Activated CD4-positive, alpha-beta T cell treated with anti-CD3 and anti-CD28 coated beads, Interleukin-2, amount 50 U/mL, for 1 hour (primary cell): ENCODE measurements around the gene ZSWIM6.

Experiments
- DNase-seq: peaks from one replicate; pipeline ENCODE4 v3.0.0-alpha.2; 2020

Gene ZSWIM6

DNA sequence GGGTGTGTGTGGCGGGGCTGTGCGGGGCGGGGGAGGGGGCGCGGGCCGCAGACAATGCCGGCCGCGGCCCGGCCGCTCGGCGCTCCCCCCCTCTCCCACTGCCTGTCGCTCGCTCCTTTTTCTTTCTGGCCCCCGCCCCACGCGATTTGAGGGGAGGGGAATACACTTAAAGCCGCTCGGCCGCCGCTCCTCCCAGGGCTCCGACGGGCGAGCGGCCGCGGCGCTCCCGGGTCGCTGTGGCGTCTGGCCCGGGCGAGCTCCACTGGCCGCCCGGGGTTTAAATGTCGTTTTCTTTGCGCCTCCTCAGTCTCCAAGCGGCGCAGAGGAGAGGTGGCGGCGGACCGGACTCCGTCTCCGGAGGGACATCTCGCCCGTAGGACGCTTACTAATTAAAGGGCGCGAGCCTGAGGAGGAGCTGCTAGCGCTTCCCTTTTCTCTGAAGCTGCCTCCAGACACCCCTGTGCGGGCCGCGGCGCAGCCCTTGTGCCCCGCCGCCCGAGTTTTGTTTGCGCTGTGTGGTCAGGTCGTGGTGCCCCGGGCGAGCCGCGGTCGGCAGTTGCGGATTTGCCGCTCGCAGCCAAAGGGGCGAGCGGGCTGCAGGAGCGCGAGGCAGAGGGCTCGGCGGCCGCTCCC lies 1.4 kb downstream of the ZSWIM6 start:
- peak; percentile 14 for DNase-seq

- no peak for DNase-seq
Observed at GRCh38 chr5:61333954-61334867, 2.2 kb downstream of the ZSWIM6 start.

GRCh38 chr5:61334868-61335615 lies 3.0 kb downstream of the ZSWIM6 start:
- DNase-seq = no peak

DNA sequence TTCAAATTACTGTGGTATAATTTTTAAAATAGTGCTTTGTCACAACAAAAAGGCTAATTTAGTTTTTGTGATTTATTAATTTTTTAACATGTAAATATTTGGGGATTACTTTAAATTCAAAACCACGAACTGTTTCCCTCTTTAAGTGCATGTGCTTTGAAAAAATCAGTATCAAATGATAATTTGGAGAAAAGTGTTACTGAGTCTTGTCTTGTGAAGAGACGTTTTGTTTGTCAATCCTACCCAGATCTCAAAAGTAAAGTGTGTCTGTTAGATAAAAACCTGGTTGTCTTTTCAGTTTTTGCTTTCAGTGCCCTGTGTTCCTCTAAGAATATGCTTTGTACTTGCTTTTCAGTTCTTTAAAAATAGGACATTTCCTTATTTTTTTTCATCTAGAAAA lies 7.7 kb downstream of the ZSWIM6 start:
- no peak for DNase-seq

- DNase-seq = no peak
Observed at GRCh38 chr5:61340775-61341361, 8.8 kb downstream of the ZSWIM6 start.

- DNase-seq = no peak
Observed at GRCh38 chr5:61342071-61342501, 10.0 kb downstream of the ZSWIM6 start.

DNA sequence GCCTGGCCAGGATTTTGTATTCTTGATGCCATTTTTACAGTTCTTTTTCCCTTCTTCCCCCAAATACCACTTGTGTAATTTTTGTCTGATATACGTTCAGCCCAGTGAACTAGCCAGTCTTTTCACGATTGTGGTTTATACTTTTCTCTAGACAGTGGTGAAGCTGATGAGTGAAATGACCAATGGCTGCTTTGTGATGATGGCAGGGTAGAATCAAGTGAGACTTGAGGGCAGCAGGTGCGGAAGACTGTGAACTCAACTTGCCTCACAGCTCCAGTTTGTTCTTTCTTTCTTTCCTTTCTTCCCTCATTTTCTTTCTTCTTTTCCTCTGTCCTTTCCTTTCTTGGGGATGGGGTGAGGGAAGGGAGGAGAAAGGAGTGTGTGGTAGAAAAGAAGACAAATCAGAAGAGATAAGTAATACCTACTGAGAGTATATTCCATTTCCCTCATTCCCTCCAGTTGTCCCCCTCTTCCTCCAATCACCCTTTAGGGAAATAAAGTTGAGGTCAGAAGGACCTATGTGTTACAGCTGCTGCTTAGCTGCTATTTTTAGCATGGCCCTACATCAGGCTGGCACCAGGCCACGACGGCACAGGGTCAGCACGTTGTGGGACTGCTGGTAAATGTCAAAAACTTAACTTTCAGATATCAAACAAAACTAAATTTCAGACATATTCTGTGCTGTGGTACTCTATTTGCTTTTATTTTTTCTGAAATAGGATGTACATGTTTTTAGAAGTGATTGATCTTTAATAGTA lies 12.3 kb downstream of the ZSWIM6 start:
- no peak for DNase-seq

GRCh38 chr5:61346511-61346910 lies 14.5 kb downstream of the ZSWIM6 start:
- DNase-seq = no peak

DNA sequence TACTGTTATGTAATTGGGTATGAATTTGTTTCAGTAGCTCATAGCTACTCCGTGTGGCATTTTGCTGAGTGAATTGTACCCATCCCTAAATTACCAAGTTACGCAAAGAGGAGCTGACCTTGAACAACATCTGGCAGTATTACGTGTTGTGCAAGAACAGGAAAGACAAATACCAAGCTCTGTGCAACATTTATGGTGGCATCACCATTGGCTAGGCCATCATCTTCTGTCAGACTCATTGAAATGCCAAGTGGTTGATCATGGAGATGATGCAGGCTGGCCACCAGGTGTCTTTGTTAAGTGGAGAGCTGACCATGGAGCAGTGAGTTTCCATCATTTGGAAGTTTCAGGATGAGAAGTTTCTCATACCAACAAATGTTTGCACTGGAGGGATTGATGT lies 15.0 kb downstream of the ZSWIM6 start:
- no peak for DNase-seq

DNA sequence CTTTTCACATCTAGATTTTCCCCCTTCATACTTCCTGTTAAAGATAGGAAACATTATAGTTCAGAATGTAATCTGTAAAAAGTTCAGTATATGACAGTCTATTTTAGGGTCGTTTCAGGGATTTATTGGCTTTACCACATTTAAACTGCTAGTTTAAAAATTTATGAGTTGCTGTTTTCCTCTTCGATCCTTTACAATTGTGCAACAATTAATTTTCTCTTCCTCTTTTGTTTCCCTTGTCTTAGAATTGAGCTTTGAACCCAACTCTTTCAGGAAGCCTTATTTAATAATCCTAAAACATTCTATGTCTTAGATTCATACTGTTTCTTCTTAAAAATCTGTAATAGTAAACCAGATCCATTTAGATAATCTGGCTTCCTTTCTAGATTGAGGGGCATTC lies 16.4 kb downstream of the ZSWIM6 start:
- no peak for DNase-seq

DNA sequence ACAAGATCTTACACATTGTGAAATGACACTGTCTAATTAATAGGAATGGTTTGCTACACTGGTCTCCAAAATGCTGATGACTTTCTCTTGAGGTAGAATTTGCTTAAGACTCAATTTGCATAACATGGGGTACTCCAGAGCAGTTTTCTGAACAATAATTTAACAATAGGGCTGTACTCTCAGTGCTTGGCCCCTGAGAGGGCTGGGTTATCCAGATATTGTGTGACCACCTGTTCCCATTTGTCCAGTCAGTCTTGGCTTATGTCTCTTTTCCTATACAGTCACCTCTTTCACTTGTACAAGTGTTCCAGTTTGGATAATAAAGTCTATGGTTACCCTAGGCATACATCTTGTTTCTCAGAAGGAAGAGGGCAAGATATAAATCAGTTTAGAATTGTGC lies 17.9 kb downstream of the ZSWIM6 start:
- DNase-seq = no peak

DNA sequence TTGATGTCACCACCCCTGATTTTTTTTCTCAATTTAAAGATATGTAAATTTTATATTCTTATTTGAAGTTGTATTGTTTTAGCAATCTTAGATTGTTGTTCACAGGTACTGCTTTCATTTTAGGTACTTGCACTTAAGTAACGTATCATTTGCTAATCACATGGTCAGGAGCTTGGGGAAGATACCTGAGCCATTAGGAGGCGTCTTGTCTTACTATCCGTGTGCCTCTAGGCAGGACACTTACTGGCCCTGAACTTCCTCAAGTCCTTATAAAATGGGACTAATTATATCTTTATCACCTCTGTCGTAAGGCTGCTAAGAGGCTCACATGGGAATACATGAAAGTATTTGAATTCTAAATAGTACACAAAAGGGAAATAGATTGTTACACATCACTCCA lies 18.5 kb downstream of the ZSWIM6 start:
- no peak for DNase-seq

DNA sequence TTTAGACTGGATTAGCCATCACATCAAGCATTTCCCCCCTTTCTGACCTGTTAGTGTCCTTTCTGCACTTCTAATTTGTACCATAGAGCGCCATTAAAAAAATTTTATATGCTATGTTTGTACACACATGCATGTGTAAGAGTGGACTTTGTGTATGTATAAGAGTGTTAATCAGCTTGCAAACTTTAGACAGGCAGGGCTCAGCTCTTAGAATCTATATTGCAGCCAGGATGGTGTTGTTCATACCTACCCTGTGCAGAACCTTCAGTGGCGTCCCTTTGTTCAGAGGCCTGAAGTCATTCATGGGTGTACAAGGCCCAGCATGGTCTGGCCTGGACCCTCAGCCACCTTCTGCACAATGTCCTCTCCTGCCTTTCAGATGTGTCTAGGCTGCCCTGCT lies 19.7 kb downstream of the ZSWIM6 start:
- no peak for DNase-seq

DNA sequence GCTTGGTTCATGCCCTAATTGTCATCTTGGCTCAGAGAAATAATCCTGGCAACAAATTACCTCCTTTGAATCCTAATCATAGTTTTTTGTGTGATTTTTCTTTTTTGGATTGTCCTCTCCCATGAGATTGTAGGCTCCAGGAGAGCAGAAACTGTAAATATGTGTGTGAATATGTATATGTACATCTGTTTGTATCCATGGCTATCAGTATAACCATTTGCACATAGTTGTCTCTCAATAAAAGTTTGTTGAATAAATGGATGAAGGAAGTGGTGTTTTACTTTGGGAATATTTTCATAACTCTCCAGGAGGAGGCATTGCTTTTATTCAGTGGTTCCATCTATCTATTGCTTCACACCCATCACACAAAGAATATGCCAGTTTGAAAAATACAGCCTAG lies 20.1 kb downstream of the ZSWIM6 start:
- no peak for DNase-seq

GRCh38 chr5:61352612-61353156 lies 20.6 kb downstream of the ZSWIM6 start:
- no peak for DNase-seq

DNA sequence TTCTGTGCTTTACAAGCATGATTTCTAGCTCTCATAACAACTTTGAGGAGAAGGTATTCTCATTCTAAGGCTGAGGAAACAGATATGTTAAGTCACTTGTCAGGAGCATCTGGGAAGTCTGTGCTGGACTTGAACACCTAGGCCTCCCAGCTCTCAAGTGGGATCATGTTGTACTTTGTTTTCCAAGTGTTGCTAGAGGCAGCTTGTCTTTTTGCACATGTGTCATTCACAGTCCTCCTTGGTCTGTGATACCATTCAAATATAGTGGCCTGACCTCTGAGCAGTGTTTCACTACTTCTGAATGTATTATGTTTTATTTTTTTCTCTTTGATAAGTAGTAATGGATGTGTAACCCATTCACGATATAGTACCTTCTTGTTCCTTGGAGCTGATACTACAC lies 21.2 kb downstream of the ZSWIM6 start:
- DNase-seq = no peak

GRCh38 chr5:61354199-61354598 lies 22.1 kb downstream of the ZSWIM6 start:
- DNase-seq = no peak

DNA sequence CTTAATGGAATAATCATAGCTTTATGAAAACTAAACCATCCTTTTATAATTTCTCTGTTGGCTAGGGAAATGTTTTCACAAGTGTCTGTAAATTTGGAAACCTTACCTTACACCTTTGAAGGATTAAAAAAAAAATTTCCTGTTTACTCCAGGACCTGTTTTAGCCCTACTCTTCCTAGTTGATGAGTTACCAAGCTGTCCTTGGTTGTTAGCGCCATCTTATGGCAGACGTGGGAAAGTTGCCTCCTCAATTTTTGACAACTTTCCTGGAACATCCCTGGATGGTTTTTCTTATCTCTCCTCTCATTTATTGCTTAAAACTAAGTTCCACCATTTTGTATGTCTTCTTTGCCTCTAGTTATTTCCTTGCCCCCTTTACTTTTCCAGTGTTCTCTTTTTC lies 25.7 kb downstream of the ZSWIM6 start:
- DNase-seq = no peak

DNA sequence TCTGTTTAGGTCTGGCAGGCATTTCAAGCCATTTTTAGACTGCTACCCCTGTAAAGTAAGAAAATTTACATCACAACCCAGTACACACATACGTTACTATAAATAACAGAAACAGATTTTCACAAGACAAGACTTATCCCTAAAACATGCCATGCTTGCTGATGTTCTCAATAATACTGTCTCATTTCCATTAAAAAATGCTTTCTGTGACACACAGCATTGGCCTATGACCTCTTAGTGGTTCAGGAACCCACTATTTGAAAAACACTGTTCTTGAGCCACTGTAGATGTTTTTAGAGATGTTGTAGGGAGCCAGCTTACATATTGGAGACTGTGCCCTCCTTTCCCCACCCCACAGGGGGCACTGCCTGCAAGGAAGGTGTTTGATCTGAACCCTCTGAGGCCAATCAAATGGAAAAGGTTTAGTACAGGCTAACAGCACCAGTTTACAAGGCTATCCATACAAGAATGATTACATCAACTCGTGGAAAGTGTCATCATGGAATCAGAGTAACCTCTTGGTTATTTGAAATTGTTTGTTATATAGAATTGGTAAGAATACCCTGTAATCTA lies 30.8 kb downstream of the ZSWIM6 start:
- no peak for DNase-seq

DNA sequence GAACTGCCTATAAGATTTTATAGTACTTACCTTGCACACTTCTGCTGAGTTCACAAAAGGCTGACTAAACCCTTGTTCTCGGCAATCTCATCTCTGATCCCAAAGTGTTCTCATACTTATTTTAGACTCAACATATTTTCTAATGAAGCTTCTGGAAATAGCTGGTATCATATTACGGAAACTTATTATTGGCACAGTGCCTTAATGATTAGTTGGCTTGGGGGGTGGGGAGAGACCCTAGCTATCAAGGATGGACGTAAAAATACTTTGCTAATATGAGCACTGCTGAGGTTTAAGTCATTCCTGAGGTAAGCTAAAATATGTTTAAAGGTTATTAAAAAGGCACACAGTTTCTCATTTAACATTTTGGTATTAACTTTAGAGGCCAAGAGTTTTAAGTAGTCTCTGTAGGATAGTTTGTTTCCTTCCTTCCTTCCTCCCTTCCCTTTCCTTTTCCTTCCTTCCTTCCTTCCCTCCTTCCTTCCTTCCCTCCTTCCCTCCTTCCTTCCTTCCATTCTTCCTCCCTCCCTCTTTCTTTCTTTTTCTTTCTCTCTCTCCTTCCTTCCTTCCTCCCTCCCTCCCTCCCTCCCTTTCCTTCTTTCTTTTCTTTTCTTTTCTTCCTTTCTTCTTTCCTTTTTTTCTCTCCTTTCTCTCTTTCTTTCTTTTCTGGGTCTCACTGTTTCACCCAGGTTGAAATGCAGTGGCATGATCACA lies 31.5 kb downstream of the ZSWIM6 start:
- DNase-seq = no peak
